ENCODE data around the gene DEFB118.
"Not testable (repeated sequence)": the region's sequence is repeated elsewhere in the genome, so short reads cannot be mapped to it uniquely, and the experiment has no call there.

DEFB118 gene

GRCh38 chr20:31368301-31368700 lies at the start of gene DEFB118:
TSS of gene DEFB118 (plus strand) at chr20:31368601. CDS start at chr20:31368651, 50 bp downstream.
- H3K27me3 ChIP-seq (ENCODE audit: control insufficient read depth in 1 of 2, insufficient read depth in 2 of 2, low read length in 2 of 2) = no peaks in the 10 kb centered on the region
- H3K27ac ChIP-seq (ENCODE audit: low read depth, low read length) = no peak within 1 kb of the TSS
- H3K9ac ChIP-seq (ENCODE audit: low read depth in 1 of 2, low read length in 2 of 2) = no peak within 1 kb of the TSS
- H3K4me1 ChIP-seq (ENCODE audit: control insufficient read depth in 1 of 2, insufficient read depth in 2 of 2, low read length in 2 of 2) = no peaks in the 10 kb centered on the region
- H3K36me3 ChIP-seq (ENCODE audit: control insufficient read depth in 1 of 2, insufficient read depth in 2 of 2, low read length in 2 of 2) = no peaks in the 10 kb centered on the region
- peaks cover 4 to 7% of the 10 kb centered on the region in 2 donors for H3K9me3 ChIP-seq (ENCODE audit: control insufficient read depth in 1 of 2, low read length in 2 of 2)
- H3K4me3 ChIP-seq (ENCODE audit: low read depth in 1 of 2, low read length in 2 of 2) = no peak within 1 kb of the TSS

GRCh38 chr20:31322504-31322903 lies 45.9 kb upstream of the DEFB118 start:
- Histone ChIP-seq H3K27ac (ENCODE audit: low read depth, low read length) (no peak overlapping the region), H3K27me3 (ENCODE audit: control insufficient read depth in 1 of 2, insufficient read depth in 2 of 2, low read length in 2 of 2) (no peaks in the 10 kb centered on the region), H3K9me3 (ENCODE audit: control insufficient read depth in 1 of 2, low read length in 2 of 2) (peaks cover 8 to 16% of the 10 kb centered on the region in 2 donors), H3K9ac (ENCODE audit: low read depth in 1 of 2, low read length in 2 of 2) (no peak overlapping the region), H3K36me3 (ENCODE audit: control insufficient read depth in 1 of 2, insufficient read depth in 2 of 2, low read length in 2 of 2) (no peaks in the 10 kb centered on the region), H3K4me1 (ENCODE audit: control insufficient read depth in 1 of 2, insufficient read depth in 2 of 2, low read length in 2 of 2) (no peaks in the 10 kb centered on the region), H3K4me3 (ENCODE audit: low read depth in 1 of 2, low read length in 2 of 2) (no peak overlapping the region)

GRCh38 chr20:31330893-31331292 lies 37.5 kb upstream of the DEFB118 start:
- H3K36me3 ChIP-seq (ENCODE audit: control insufficient read depth in 1 of 2, insufficient read depth in 2 of 2, low read length in 2 of 2) = no peaks in the 10 kb centered on the region
- no peak overlapping the region for H3K27ac ChIP-seq (ENCODE audit: low read depth, low read length)
- peaks cover 2 to 16% of the 10 kb centered on the region in 2 donors for H3K9me3 ChIP-seq (ENCODE audit: control insufficient read depth in 1 of 2, low read length in 2 of 2)
- H3K4me3 ChIP-seq (ENCODE audit: low read depth in 1 of 2, low read length in 2 of 2) = no peak overlapping the region
- H3K9ac ChIP-seq (ENCODE audit: low read depth in 1 of 2, low read length in 2 of 2) = no peak overlapping the region
- H3K4me1 ChIP-seq (ENCODE audit: control insufficient read depth in 1 of 2, insufficient read depth in 2 of 2, low read length in 2 of 2) = no peaks in the 10 kb centered on the region
- no peaks in the 10 kb centered on the region for H3K27me3 ChIP-seq (ENCODE audit: control insufficient read depth in 1 of 2, insufficient read depth in 2 of 2, low read length in 2 of 2)

GRCh38 chr20:31341470-31341869 lies 26.9 kb upstream of the DEFB118 start:
- no peak overlapping the region for H3K9ac ChIP-seq (ENCODE audit: low read depth in 1 of 2, low read length in 2 of 2)

GRCh38 chr20:31355981-31356380 lies 12.4 kb upstream of the DEFB118 start:
- Histone ChIP-seq H3K36me3 (ENCODE audit: control insufficient read depth in 1 of 2, insufficient read depth in 2 of 2, low read length in 2 of 2) (no peaks in the 10 kb centered on the region), H3K9ac (ENCODE audit: low read depth in 1 of 2, low read length in 2 of 2) (no peak overlapping the region), H3K4me1 (ENCODE audit: control insufficient read depth in 1 of 2, insufficient read depth in 2 of 2, low read length in 2 of 2) (no peaks in the 10 kb centered on the region), H3K4me3 (ENCODE audit: low read depth in 1 of 2, low read length in 2 of 2) (no peak overlapping the region), H3K9me3 (ENCODE audit: control insufficient read depth in 1 of 2, low read length in 2 of 2) (peaks cover 3% of the 10 kb centered on the region in 2 donors), H3K27me3 (ENCODE audit: control insufficient read depth in 1 of 2, insufficient read depth in 2 of 2, low read length in 2 of 2) (no peaks in the 10 kb centered on the region), H3K27ac (ENCODE audit: low read depth, low read length) (no peak overlapping the region)

More at GRCh38 chr20:31341470-31341869, 26.9 kb upstream of the DEFB118 start:
- H3K36me3 ChIP-seq (ENCODE audit: control insufficient read depth in 1 of 2, insufficient read depth in 2 of 2, low read length in 2 of 2) = no peaks in the 10 kb centered on the region
- peaks cover 0 to 10% of the 10 kb centered on the region in 2 donors for H3K9me3 ChIP-seq (ENCODE audit: control insufficient read depth in 1 of 2, low read length in 2 of 2)
- H3K4me3 ChIP-seq (ENCODE audit: low read depth in 1 of 2, low read length in 2 of 2) = no peak overlapping the region
- H3K27me3 ChIP-seq (ENCODE audit: control insufficient read depth in 1 of 2, insufficient read depth in 2 of 2, low read length in 2 of 2) = no peaks in the 10 kb centered on the region
- no peaks in the 10 kb centered on the region for H3K4me1 ChIP-seq (ENCODE audit: control insufficient read depth in 1 of 2, insufficient read depth in 2 of 2, low read length in 2 of 2)
- no peak overlapping the region for H3K27ac ChIP-seq (ENCODE audit: low read depth, low read length)

GRCh38 chr20:31363295-31363694 lies 5.1 kb upstream of the DEFB118 start:
- no peaks in the 10 kb centered on the region for H3K36me3 ChIP-seq (ENCODE audit: control insufficient read depth in 1 of 2, insufficient read depth in 2 of 2, low read length in 2 of 2)
- no peak overlapping the region for H3K27ac ChIP-seq (ENCODE audit: low read depth, low read length)
- no peak overlapping the region for H3K9ac ChIP-seq (ENCODE audit: low read depth in 1 of 2, low read length in 2 of 2)
- no peak overlapping the region for H3K4me3 ChIP-seq (ENCODE audit: low read depth in 1 of 2, low read length in 2 of 2)
- H3K27me3 ChIP-seq (ENCODE audit: control insufficient read depth in 1 of 2, insufficient read depth in 2 of 2, low read length in 2 of 2) = no peaks in the 10 kb centered on the region
- H3K4me1 ChIP-seq (ENCODE audit: control insufficient read depth in 1 of 2, insufficient read depth in 2 of 2, low read length in 2 of 2) = no peaks in the 10 kb centered on the region
- H3K9me3 ChIP-seq (ENCODE audit: control insufficient read depth in 1 of 2, low read length in 2 of 2) = peaks cover 0 to 7% of the 10 kb centered on the region in 2 donors

- H3K9me3 ChIP-seq (ENCODE audit: control insufficient read depth in 1 of 2, low read length in 2 of 2); H3K36me3 ChIP-seq (ENCODE audit: control insufficient read depth in 1 of 2, insufficient read depth in 2 of 2, low read length in 2 of 2); H3K4me1 ChIP-seq (ENCODE audit: control insufficient read depth in 1 of 2, insufficient read depth in 2 of 2, low read length in 2 of 2); H3K27me3 ChIP-seq (ENCODE audit: control insufficient read depth in 1 of 2, insufficient read depth in 2 of 2, low read length in 2 of 2); H3K27ac ChIP-seq (ENCODE audit: low read depth, low read length); H3K9ac ChIP-seq (ENCODE audit: low read depth in 1 of 2, low read length in 2 of 2); H3K4me3 ChIP-seq (ENCODE audit: low read depth in 1 of 2, low read length in 2 of 2): not testable (repeated sequence)
These were observed 4.1 kb upstream of the DEFB118 start for GRCh38 chr20:31364272-31364671.

- Histone ChIP-seq H3K27ac (ENCODE audit: low read depth, low read length) (no peak overlapping the region), H3K27me3 (ENCODE audit: control insufficient read depth in 1 of 2, insufficient read depth in 2 of 2, low read length in 2 of 2) (no peaks in the 10 kb centered on the region), H3K9me3 (ENCODE audit: control insufficient read depth in 1 of 2, low read length in 2 of 2) (peaks cover 4 to 11% of the 10 kb centered on the region in 2 donors), H3K9ac (ENCODE audit: low read depth in 1 of 2, low read length in 2 of 2) (no peak overlapping the region), H3K4me3 (ENCODE audit: low read depth in 1 of 2, low read length in 2 of 2) (no peak overlapping the region), H3K4me1 (ENCODE audit: control insufficient read depth in 1 of 2, insufficient read depth in 2 of 2, low read length in 2 of 2) (no peaks in the 10 kb centered on the region), H3K36me3 (ENCODE audit: control insufficient read depth in 1 of 2, insufficient read depth in 2 of 2, low read length in 2 of 2) (no peaks in the 10 kb centered on the region)
These were observed 5.9 kb downstream of the DEFB118 start for GRCh38 chr20:31374346-31374745.

GRCh38 chr20:31390490-31390889 lies 22.1 kb downstream of the DEFB118 start, which contains the start of gene DEFB119:
TSS of gene DEFB119 (minus strand) at chr20:31390590. CDS start at chr20:31390483, 107 bp downstream.
- Histone ChIP-seq H3K36me3 (ENCODE audit: control insufficient read depth in 1 of 2, insufficient read depth in 2 of 2, low read length in 2 of 2) (no peaks in the 10 kb centered on the region), H3K9ac (ENCODE audit: low read depth in 1 of 2, low read length in 2 of 2) (no peak within 1 kb of the TSS), H3K4me1 (ENCODE audit: control insufficient read depth in 1 of 2, insufficient read depth in 2 of 2, low read length in 2 of 2) (no peaks in the 10 kb centered on the region), H3K4me3 (ENCODE audit: low read depth in 1 of 2, low read length in 2 of 2) (no peak within 1 kb of the TSS), H3K27ac (ENCODE audit: low read depth, low read length) (no peak within 1 kb of the TSS), H3K9me3 (ENCODE audit: control insufficient read depth in 1 of 2, low read length in 2 of 2) (peaks cover 0 to 6% of the 10 kb centered on the region in 2 donors), H3K27me3 (ENCODE audit: control insufficient read depth in 1 of 2, insufficient read depth in 2 of 2, low read length in 2 of 2) (peaks cover 0 to 3% of the 10 kb centered on the region in 2 donors)

GRCh38 chr20:31392836-31393235 lies 24.4 kb downstream of the DEFB118 start:
- Histone ChIP-seq H3K9me3 (ENCODE audit: control insufficient read depth in 1 of 2, low read length in 2 of 2) (peaks cover 0 to 4% of the 10 kb centered on the region in 2 donors), H3K4me1 (ENCODE audit: control insufficient read depth in 1 of 2, insufficient read depth in 2 of 2, low read length in 2 of 2) (no peaks in the 10 kb centered on the region), H3K27me3 (ENCODE audit: control insufficient read depth in 1 of 2, insufficient read depth in 2 of 2, low read length in 2 of 2) (peaks cover 0 to 3% of the 10 kb centered on the region in 2 donors), H3K27ac (ENCODE audit: low read depth, low read length) (no peak overlapping the region), H3K36me3 (ENCODE audit: control insufficient read depth in 1 of 2, insufficient read depth in 2 of 2, low read length in 2 of 2) (no peaks in the 10 kb centered on the region), H3K9ac (ENCODE audit: low read depth in 1 of 2, low read length in 2 of 2) (no peak overlapping the region), H3K4me3 (ENCODE audit: low read depth in 1 of 2, low read length in 2 of 2) (no peak overlapping the region)

- Histone ChIP-seq H3K9me3 (ENCODE audit: control insufficient read depth in 1 of 2, low read length in 2 of 2) (peaks cover 0 to 3% of the 10 kb centered on the region in 2 donors), H3K4me1 (ENCODE audit: control insufficient read depth in 1 of 2, insufficient read depth in 2 of 2, low read length in 2 of 2) (no peaks in the 10 kb centered on the region), H3K9ac (ENCODE audit: low read depth in 1 of 2, low read length in 2 of 2) (no peak overlapping the region), H3K36me3 (ENCODE audit: control insufficient read depth in 1 of 2, insufficient read depth in 2 of 2, low read length in 2 of 2) (no peaks in the 10 kb centered on the region), H3K4me3 (ENCODE audit: low read depth in 1 of 2, low read length in 2 of 2) (no peak overlapping the region), H3K27ac (ENCODE audit: low read depth, low read length) (no peak overlapping the region), H3K27me3 (ENCODE audit: control insufficient read depth in 1 of 2, insufficient read depth in 2 of 2, low read length in 2 of 2) (peaks cover 0 to 3% of the 10 kb centered on the region in 2 donors)
These were observed 26.5 kb downstream of the DEFB118 start for GRCh38 chr20:31394900-31395299.
